DND-41 (cell line): Measurements from ENCODE around the gene TMEM131L.

Experiments
- CTCF ChIP-seq: IDR thresholded peaks from 2 replicates; pipeline ENCODE4 v1.5.1; 2012; ENCODE audit warnings: borderline replicate concordance, low read length, moderate library complexity, mild to moderate bottlenecking; ENCODE audit not compliant: poor library complexity, severe bottlenecking; ENCODE audit errors: extremely low read depth
- EZH2 ChIP-seq: IDR thresholded peaks from 3 replicates; pipeline ENCODE4 v1.6.1; 2012; ENCODE audit warnings: borderline replicate concordance, low read depth, mild to moderate bottlenecking, moderate library complexity, low read length, inconsistent platforms; ENCODE audit not compliant: severe bottlenecking

GRCh38 chr4:153501578-153501977, 35.4 kb downstream of the TMEM131L start:
- no peak for TF ChIP-seq CTCF
- TF ChIP-seq EZH2 = no peak
